HL-60 (cell line): ENCODE results near the gene EFHB.
"Not testable (repeated sequence)": the region's sequence is repeated elsewhere in the genome, so short reads cannot be mapped to it uniquely, and the experiment has no call there.

ENCODE experiments used
- GABPA ChIP-seq: IDR thresholded peaks from 2 replicates; pipeline ENCODE4 v1.6.1; 2012; ENCODE audit warnings: low read depth
- POLR2AphosphoS5 ChIP-seq: IDR thresholded peaks from 2 replicates; pipeline ENCODE4 v1.6.1; 2012; ENCODE audit warnings: low read depth
- SPI1 ChIP-seq: IDR thresholded peaks from 2 replicates; pipeline ENCODE4 v1.6.1; 2012; ENCODE audit warnings: low read depth, mild to moderate bottlenecking, borderline replicate concordance
- TF ChIP-seq, protein P1 (sequence below): IDR thresholded peaks from one replicate; pipeline ENCODE4 v1.5.1; 2011; ENCODE audit warnings: low read length, control low read depth, inconsistent platforms; ENCODE audit not compliant: insufficient read depth
- TF ChIP-seq, protein P2 (sequence below): IDR thresholded peaks from 2 replicates; pipeline ENCODE4 v1.6.1; 2012; ENCODE audit warnings: low read depth; ENCODE audit not compliant: insufficient replicate concordance

DNA sequence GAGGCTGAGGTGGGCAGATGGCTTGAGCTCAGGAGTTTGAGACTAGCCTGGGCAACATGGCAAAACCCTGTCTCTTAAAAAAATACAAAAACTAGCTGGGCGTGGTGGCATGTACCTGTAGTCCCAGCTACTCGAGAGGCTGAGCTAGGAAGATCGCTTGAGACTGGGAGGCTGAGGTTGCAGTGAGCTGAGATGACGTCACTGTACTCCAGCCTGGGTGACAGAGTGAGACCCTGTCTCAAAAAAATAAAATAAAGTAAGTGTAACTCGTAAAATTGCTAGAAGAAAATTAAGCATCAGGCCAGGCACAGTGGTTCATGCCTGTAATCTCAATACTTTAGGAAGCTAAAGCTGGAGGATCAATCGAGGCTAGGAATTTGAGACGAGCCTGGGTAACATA is 34.2 kb downstream of the EFHB start:
- TF ChIP-seq, protein P1, sequence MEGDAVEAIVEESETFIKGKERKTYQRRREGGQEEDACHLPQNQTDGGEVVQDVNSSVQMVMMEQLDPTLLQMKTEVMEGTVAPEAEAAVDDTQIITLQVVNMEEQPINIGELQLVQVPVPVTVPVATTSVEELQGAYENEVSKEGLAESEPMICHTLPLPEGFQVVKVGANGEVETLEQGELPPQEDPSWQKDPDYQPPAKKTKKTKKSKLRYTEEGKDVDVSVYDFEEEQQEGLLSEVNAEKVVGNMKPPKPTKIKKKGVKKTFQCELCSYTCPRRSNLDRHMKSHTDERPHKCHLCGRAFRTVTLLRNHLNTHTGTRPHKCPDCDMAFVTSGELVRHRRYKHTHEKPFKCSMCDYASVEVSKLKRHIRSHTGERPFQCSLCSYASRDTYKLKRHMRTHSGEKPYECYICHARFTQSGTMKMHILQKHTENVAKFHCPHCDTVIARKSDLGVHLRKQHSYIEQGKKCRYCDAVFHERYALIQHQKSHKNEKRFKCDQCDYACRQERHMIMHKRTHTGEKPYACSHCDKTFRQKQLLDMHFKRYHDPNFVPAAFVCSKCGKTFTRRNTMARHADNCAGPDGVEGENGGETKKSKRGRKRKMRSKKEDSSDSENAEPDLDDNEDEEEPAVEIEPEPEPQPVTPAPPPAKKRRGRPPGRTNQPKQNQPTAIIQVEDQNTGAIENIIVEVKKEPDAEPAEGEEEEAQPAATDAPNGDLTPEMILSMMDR: not testable (repeated sequence)
- not testable (repeated sequence) for TF ChIP-seq POLR2AphosphoS5, GABPA, SPI1
- TF ChIP-seq, protein P2, sequence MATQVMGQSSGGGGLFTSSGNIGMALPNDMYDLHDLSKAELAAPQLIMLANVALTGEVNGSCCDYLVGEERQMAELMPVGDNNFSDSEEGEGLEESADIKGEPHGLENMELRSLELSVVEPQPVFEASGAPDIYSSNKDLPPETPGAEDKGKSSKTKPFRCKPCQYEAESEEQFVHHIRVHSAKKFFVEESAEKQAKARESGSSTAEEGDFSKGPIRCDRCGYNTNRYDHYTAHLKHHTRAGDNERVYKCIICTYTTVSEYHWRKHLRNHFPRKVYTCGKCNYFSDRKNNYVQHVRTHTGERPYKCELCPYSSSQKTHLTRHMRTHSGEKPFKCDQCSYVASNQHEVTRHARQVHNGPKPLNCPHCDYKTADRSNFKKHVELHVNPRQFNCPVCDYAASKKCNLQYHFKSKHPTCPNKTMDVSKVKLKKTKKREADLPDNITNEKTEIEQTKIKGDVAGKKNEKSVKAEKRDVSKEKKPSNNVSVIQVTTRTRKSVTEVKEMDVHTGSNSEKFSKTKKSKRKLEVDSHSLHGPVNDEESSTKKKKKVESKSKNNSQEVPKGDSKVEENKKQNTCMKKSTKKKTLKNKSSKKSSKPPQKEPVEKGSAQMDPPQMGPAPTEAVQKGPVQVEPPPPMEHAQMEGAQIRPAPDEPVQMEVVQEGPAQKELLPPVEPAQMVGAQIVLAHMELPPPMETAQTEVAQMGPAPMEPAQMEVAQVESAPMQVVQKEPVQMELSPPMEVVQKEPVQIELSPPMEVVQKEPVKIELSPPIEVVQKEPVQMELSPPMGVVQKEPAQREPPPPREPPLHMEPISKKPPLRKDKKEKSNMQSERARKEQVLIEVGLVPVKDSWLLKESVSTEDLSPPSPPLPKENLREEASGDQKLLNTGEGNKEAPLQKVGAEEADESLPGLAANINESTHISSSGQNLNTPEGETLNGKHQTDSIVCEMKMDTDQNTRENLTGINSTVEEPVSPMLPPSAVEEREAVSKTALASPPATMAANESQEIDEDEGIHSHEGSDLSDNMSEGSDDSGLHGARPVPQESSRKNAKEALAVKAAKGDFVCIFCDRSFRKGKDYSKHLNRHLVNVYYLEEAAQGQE: not testable (repeated sequence)
